Panc1 (cell line): ENCODE measurements around the gene MAPK4. TPM values are rescaled to one million over a fixed set of nuclear protein-coding genes. Genes with fewer than 3 reads are reported as not detected.

ENCODE experiments used
- ATAC-seq: fragments of 200-7000 bp; cut with Tn5 transposase; 2 replicates; pipeline ENCODE4 v1.9.1; 2020; ENCODE audit warnings: mild to moderate bottlenecking, moderate library complexity
- BruUV-seq: library from RNA; stranded (reverse); fragments of 400-500 nt; replicated peaks from 2 replicates; lab custom pipeline; 2021; lab: Mats Ljungman, UMichigan
- CTCF ChIA-PET: fragments of 300-600 bp; sonication (Branson Sonifier 250); formaldehyde crosslinking; loops from one replicate; lab custom pipeline; 2022; ENCODE audit warnings: antibody characterized with exemption; lab: Charles Lee
- POLR2A ChIA-PET: fragments of 300-600 bp; sonication (Branson Sonifier 250); formaldehyde crosslinking; loops from one replicate; lab custom pipeline; 2022; ENCODE audit warnings: antibody characterized with exemption; lab: Charles Lee
- DNase-seq: peaks from one replicate; pipeline ENCODE4 v3.0.0-alpha.2; 2010; ENCODE audit warnings: low read depth, low spot score
- H3K27ac ChIP-seq: 2 replicates; pipeline ENCODE4 v1.5.1; 2011; ENCODE audit warnings: mild to moderate bottlenecking, low read length, inconsistent platforms
- H3K27me3 ChIP-seq: fragments of 200-500 bp; sonication (Bioruptor generic); 2 replicates; pipeline ENCODE4 v1.6.0; 2014; ENCODE audit warnings: low read length, inconsistent platforms; ENCODE audit not compliant: control insufficient read depth, insufficient read depth
- H3K36me3 ChIP-seq: fragments of 200-500 bp; sonication (Bioruptor generic); 2 replicates; pipeline ENCODE4 v1.5.1; 2014; ENCODE audit warnings: inconsistent platforms, mild to moderate bottlenecking, low read length, moderate library complexity; ENCODE audit not compliant: control insufficient read depth, insufficient read depth
- H3K4me1 ChIP-seq: 2 replicates; pipeline ENCODE4 v1.5.1; 2011; ENCODE audit warnings: inconsistent platforms, mild to moderate bottlenecking, low read length, moderate library complexity; ENCODE audit not compliant: control insufficient read depth, insufficient read depth
- H3K4me3 ChIP-seq, 2 experiments: 2 replicates each; pipeline ENCODE4 v1.5.1; 2011 to 2012; ENCODE audit warnings: low read depth in 2 of 2, low read length in 2 of 2, mild to moderate bottlenecking in 2 of 2, inconsistent platforms in 1 of 2, moderate library complexity in 1 of 2
- H3K9me3 ChIP-seq: fragments of 200-500 bp; sonication (Bioruptor generic); 2 replicates; pipeline ENCODE4 v1.5.1; 2014; ENCODE audit warnings: low read depth, mild to moderate bottlenecking, inconsistent platforms, low read length, moderate library complexity; ENCODE audit not compliant: control insufficient read depth, insufficient read depth
- CTCF ChIP-seq: fragments of 450-650 bp; IDR thresholded peaks from 2 replicates; pipeline ENCODE4 v1.5.1; 2017; ENCODE audit warnings: mild to moderate bottlenecking
- POLR2AphosphoS5 ChIP-seq: IDR thresholded peaks from 2 replicates; pipeline ENCODE4 v1.6.1; 2012; ENCODE audit warnings: mild to moderate bottlenecking, low read depth, low read length, moderate library complexity
- SIN3A ChIP-seq: IDR thresholded peaks from 2 replicates; pipeline ENCODE4 v1.6.1; 2012; ENCODE audit warnings: low read depth, mild to moderate bottlenecking, low read length, moderate library complexity, borderline replicate concordance; ENCODE audit not compliant: insufficient read depth
- TCF7L2 ChIP-seq: IDR thresholded peaks from 2 replicates; pipeline ENCODE4 v1.6.1; 2011; ENCODE audit warnings: mild to moderate bottlenecking, low read depth, low read length, inconsistent platforms
- in situ Hi-C: cut with HindIII; loops from 2 replicates; pipeline ENCODE4 v1.10.0; 2016; ENCODE audit warnings: low sequenced_read_pairs, low pct_unique_long_range_greater_than_20kb
- intact Hi-C: fragments of 100-400 bp; cut with micrococcal nuclease; formaldehyde crosslinking; loops from one replicate; pipeline ENCODE4 v1.10.0; 2022; ENCODE audit not compliant: unreplicated experiment
- total RNA-seq: library from RNA; stranded (reverse); gene quantifications from one replicate; pipeline ENCODE4 v1.2.1, GENCODE V29; 2021; ENCODE audit not compliant: unreplicated experiment
- TF ChIP-seq, protein P1 (sequence below), 2 experiments: IDR thresholded peaks; 2 replicates each; pipeline ENCODE4 v1.6.1; 2011 to 2012; ENCODE audit warnings: low read depth in 2 of 2, control low read depth in 1 of 2, low read length in 1 of 2, mild to moderate bottlenecking in 1 of 2, moderate library complexity in 1 of 2; ENCODE audit not compliant: insufficient read depth in 1 of 2

MAPK4 gene
- total RNA-seq, 1 experiment from 2014 or later: not detected

DNA sequence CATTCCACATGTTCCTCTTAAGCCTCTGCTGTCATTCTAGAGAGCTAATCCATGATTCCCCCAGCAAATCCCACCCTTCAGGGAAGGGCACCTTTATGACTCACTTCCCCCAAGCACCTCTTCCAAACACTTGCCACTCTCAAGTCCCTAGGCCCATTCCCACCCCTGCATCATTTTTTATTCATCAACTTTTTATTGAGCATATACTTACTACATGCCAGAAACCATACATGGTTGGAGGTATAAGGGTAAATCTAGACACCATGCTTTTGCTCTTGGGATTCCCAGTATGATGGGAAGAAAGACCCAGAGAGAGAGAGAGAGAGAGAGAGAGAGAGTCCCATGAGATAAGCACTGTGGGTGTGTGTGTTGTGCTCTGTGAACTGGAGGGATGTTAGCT is 87.9 kb downstream of the MAPK4 start:
- BruUV-seq: no TSS peak
- Histone ChIP-seq H3K4me3 (no peak overlapping the region), H3K9me3 (no peaks in the 10 kb centered on the region), H3K4me1 (no peaks in the 10 kb centered on the region), H3K27me3 (no peaks in the 10 kb centered on the region), H3K36me3 (no peaks in the 10 kb centered on the region), H3K27ac (no peak overlapping the region)
- intact Hi-C loops (no loop called here), in situ Hi-C loops (no loop called here)
- CTCF ChIA-PET: no interaction called here
- TF ChIP-seq TCF7L2: no peak
- TF ChIP-seq, protein P1, sequence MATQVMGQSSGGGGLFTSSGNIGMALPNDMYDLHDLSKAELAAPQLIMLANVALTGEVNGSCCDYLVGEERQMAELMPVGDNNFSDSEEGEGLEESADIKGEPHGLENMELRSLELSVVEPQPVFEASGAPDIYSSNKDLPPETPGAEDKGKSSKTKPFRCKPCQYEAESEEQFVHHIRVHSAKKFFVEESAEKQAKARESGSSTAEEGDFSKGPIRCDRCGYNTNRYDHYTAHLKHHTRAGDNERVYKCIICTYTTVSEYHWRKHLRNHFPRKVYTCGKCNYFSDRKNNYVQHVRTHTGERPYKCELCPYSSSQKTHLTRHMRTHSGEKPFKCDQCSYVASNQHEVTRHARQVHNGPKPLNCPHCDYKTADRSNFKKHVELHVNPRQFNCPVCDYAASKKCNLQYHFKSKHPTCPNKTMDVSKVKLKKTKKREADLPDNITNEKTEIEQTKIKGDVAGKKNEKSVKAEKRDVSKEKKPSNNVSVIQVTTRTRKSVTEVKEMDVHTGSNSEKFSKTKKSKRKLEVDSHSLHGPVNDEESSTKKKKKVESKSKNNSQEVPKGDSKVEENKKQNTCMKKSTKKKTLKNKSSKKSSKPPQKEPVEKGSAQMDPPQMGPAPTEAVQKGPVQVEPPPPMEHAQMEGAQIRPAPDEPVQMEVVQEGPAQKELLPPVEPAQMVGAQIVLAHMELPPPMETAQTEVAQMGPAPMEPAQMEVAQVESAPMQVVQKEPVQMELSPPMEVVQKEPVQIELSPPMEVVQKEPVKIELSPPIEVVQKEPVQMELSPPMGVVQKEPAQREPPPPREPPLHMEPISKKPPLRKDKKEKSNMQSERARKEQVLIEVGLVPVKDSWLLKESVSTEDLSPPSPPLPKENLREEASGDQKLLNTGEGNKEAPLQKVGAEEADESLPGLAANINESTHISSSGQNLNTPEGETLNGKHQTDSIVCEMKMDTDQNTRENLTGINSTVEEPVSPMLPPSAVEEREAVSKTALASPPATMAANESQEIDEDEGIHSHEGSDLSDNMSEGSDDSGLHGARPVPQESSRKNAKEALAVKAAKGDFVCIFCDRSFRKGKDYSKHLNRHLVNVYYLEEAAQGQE (IDR thresholded peaks at IDR 0.05; ENCODE audit: insufficient read depth in 1 of 2, low read depth in 2 of 2, low read length in 1 of 2): no peak
- TF ChIP-seq POLR2AphosphoS5: no peak
- no peak for TF ChIP-seq CTCF
- TF ChIP-seq SIN3A: no peak
- DNase-seq (no peak), ATAC-seq (no peak)
- POLR2A ChIA-PET: no interaction called here

DNA sequence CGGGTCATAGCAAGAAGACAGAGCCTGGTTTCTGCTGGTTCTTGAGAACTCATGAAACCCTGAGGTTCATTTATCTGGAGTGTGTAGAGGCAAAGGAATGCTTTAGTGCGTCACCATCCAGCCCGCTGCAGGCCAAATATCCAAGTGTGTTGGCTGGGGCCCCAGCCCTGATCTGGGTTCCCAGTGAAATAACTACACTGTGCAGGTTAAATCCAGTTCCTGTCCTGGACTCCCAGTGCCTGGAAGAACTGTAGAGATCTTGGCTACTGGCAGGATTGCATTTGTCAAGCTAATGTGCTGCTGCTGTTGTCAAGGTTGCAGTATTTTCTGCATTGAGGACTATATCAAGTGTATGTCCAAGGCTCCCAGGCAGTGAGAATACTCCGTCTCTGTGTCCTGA is 89.9 kb downstream of the MAPK4 start:
- ATAC-seq: no peak
- CTCF ChIA-PET: no interaction called here
- no peaks in the 10 kb centered on the region for H3K4me1 ChIP-seq

More for the DNA sequence above, 89.9 kb downstream of the MAPK4 start:
- Histone ChIP-seq H3K9me3 (no peaks in the 10 kb centered on the region), H3K27me3 (no peaks in the 10 kb centered on the region), H3K4me3 (no peak overlapping the region), H3K36me3 (no peaks in the 10 kb centered on the region), H3K27ac (no peak overlapping the region)
- intact Hi-C loops: no loop called here
- POLR2A ChIA-PET: no interaction called here
- no peak for DNase-seq
- in situ Hi-C loops: no loop called here
- no TSS peak for BruUV-seq
- TF ChIP-seq, protein P1 (IDR thresholded peaks at IDR 0.05; ENCODE audit: insufficient read depth in 1 of 2, low read depth in 2 of 2, low read length in 1 of 2): no peak
